A673 (cell line): ENCODE results near the gene TNIP1. TPM values are rescaled to one million over a fixed set of nuclear protein-coding genes. Genes with fewer than 3 reads are reported as not detected.

Experiments used
- BruUV-seq: library from RNA; stranded (reverse); fragments of 400-500 nt; replicated peaks from 2 replicates; lab custom pipeline; 2021; lab: Mats Ljungman, UMichigan
- CTCF ChIA-PET: fragments of 300-600 bp; sonication (Branson Sonifier 250); formaldehyde crosslinking; loops from one replicate; lab custom pipeline; 2022; ENCODE audit warnings: antibody characterized with exemption; lab: Charles Lee
- POLR2A ChIA-PET: fragments of 300-600 bp; sonication (Branson Sonifier 250); formaldehyde crosslinking; loops from one replicate; lab custom pipeline; 2022; ENCODE audit warnings: antibody characterized with exemption; ENCODE audit not compliant: low non-redundant PET; lab: Charles Lee
- DNase-seq: peaks from one replicate; pipeline ENCODE4 v3.0.0-alpha.2; 2015; ENCODE audit warnings: low spot score
- H3K27ac ChIP-seq: fragments of 200-600 bp; sonication (generic); 2 replicates; pipeline ENCODE4 v1.5.1; 2016; ENCODE audit warnings: mixed run types, low read depth, mild to moderate bottlenecking, mixed read lengths, antibody characterized with exemption, low read length; ENCODE audit not compliant: poor library complexity, severe bottlenecking
- H3K27me3 ChIP-seq: fragments of 200-600 bp; sonication (generic); replicated peaks from 2 replicates; pipeline ENCODE4 v1.6.1; 2017; ENCODE audit warnings: mixed run types, low read depth, mild to moderate bottlenecking, mixed read lengths, antibody characterized with exemption, low read length; ENCODE audit not compliant: insufficient read depth, poor library complexity
- H3K36me3 ChIP-seq: fragments of 200-600 bp; sonication (generic); 2 replicates; pipeline ENCODE4 v1.6.1; 2016; ENCODE audit warnings: mixed run types, mild to moderate bottlenecking, mixed read lengths, antibody characterized with exemption, low read length; ENCODE audit not compliant: insufficient read depth, poor library complexity, severe bottlenecking
- H3K4me1 ChIP-seq: fragments of 200-600 bp; sonication (generic); 2 replicates; pipeline ENCODE4 v1.6.1; 2017; ENCODE audit warnings: mixed run types, mild to moderate bottlenecking, mixed read lengths, antibody characterized with exemption, low read length; ENCODE audit not compliant: insufficient read depth, poor library complexity, severe bottlenecking
- H3K4me3 ChIP-seq: fragments of 200-600 bp; sonication (generic); 2 replicates; pipeline ENCODE4 v1.5.1; 2016; ENCODE audit warnings: low read depth, mixed run types, mild to moderate bottlenecking, mixed read lengths, low read length; ENCODE audit not compliant: poor library complexity, severe bottlenecking
- H3K9me3 ChIP-seq: fragments of 200-600 bp; sonication (generic); 2 replicates; pipeline ENCODE4 v1.6.1; 2016; ENCODE audit warnings: mixed run types, low read depth, mild to moderate bottlenecking, mixed read lengths, antibody characterized with exemption, low read length; ENCODE audit not compliant: poor library complexity, severe bottlenecking
- EZH2 ChIP-seq: fragments of 200-600 bp; sonication (generic); IDR thresholded peaks from 2 replicates; pipeline ENCODE4 v1.6.1; 2017; ENCODE audit warnings: borderline replicate concordance, low read depth, mild to moderate bottlenecking, mixed read lengths, antibody characterized with exemption, low read length; ENCODE audit not compliant: poor library complexity, severe bottlenecking
- intact Hi-C: fragments of 100-400 bp; cut with micrococcal nuclease; formaldehyde crosslinking; loops from one replicate; pipeline ENCODE4 v1.10.0; 2022; ENCODE audit not compliant: unreplicated experiment
- total RNA-seq: library from RNA; stranded (reverse); gene quantifications from 2 replicates; pipeline ENCODE4 v1.2.3, GENCODE V29; 2021
- TF ChIP-seq, protein P1 (sequence below): fragments of 300-800, 200-600 bp; sonication (generic); conservative IDR thresholded peaks from 2 replicates; pipeline ENCODE4 v1.5.1; 2017; ENCODE audit warnings: low read depth, mild to moderate bottlenecking, antibody characterized with exemption, low read length, moderate library complexity, mixed read lengths

The TNIP1 gene
- total RNA-seq, 1 experiment from 2014 or later = 33.3 TPM

DNA sequence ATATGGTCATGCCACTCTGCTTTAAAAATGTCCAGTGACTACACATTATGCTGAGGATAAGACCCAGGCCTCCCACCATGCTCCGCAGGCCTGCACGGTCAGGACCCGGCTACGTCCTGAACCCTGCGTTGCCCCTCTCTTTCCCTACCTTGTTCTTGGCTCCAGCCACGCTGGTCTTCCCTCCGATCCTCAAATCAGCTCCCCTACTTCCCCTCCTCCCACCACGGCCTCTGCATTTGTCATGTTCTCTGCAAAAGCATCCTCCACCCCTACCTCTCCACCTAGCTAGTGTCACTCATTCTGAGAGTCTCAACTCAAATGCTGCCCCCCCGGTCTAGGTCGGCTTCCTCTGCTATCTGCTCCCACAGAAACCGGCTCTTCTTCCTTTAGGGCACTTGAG, 49.3 kb downstream of the TNIP1 start:
- TF ChIP-seq, protein P1, sequence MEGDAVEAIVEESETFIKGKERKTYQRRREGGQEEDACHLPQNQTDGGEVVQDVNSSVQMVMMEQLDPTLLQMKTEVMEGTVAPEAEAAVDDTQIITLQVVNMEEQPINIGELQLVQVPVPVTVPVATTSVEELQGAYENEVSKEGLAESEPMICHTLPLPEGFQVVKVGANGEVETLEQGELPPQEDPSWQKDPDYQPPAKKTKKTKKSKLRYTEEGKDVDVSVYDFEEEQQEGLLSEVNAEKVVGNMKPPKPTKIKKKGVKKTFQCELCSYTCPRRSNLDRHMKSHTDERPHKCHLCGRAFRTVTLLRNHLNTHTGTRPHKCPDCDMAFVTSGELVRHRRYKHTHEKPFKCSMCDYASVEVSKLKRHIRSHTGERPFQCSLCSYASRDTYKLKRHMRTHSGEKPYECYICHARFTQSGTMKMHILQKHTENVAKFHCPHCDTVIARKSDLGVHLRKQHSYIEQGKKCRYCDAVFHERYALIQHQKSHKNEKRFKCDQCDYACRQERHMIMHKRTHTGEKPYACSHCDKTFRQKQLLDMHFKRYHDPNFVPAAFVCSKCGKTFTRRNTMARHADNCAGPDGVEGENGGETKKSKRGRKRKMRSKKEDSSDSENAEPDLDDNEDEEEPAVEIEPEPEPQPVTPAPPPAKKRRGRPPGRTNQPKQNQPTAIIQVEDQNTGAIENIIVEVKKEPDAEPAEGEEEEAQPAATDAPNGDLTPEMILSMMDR = no peak
- no peak for TF ChIP-seq EZH2
- no peak overlapping the region for H3K27ac ChIP-seq
- H3K4me3 ChIP-seq = no peak overlapping the region
- H3K4me1 ChIP-seq = no peaks in the 10 kb centered on the region
- H3K9me3 ChIP-seq = no peaks in the 10 kb centered on the region
- H3K27me3 ChIP-seq = no peaks in the 10 kb centered on the region
- POLR2A ChIA-PET = no interaction called here
- no TSS peak for BruUV-seq
- DNase-seq = no peak
- intact Hi-C loops = no loop called here
- peaks cover 3% of the 10 kb centered on the region for H3K36me3 ChIP-seq
- CTCF ChIA-PET = no interaction called here

DNA sequence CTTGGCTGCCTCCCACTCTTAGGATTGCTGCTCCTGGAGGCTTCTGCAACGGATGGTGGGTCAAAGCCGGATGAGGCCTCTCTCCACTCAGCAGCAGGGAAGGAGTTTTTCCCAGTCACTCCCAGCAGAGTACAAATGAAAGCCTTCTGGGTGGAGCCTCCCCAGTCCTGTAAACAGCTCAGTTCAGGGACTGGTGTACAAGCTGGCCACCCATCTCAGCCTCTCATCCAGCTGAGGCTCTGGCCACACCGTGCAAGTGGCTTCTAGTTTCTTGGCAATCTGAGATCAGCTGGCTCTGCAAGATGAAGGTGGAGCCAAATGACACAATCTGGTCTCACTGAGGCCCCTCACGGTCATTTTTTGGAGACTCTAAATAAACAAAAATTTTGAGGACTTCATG, 50.5 kb downstream of the TNIP1 start:
- no TSS peak for BruUV-seq
- no peaks in the 10 kb centered on the region for H3K4me1 ChIP-seq
- TF ChIP-seq EZH2 = no peak
- TF ChIP-seq, protein P1 = no peak
- no peaks in the 10 kb centered on the region for H3K36me3 ChIP-seq
- H3K27me3 ChIP-seq = no peaks in the 10 kb centered on the region
- CTCF ChIA-PET = interaction anchor here (0.6 kb wide), 1 partner anchor 1761 kb away, joined by 5 read pairs; no protein-coding TSS in a partner anchor
- POLR2A ChIA-PET = no interaction called here
- no peak overlapping the region for H3K27ac ChIP-seq
- intact Hi-C loops = no loop called here
- no peak for DNase-seq
- H3K9me3 ChIP-seq = no peaks in the 10 kb centered on the region
- H3K4me3 ChIP-seq = no peak overlapping the region

DNA sequence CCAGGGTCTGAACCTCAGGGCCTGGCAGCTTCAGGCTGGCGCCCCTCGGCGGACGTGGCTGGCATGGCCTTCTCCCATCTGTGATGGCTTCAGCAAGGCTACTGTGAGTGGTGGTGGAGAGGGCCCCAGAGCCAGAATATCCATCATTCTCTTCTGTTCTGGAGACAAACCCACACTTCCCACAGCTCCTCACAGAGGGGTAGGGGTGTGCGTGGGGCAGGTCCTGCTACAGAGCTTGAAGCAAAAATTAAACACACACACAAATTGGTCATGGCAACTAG, 50.8 kb downstream of the TNIP1 start:
- ChIA-PET CTCF (no interaction called here), POLR2A (no interaction called here)
- H3K36me3 ChIP-seq = no peaks in the 10 kb centered on the region
- DNase-seq = no peak
- H3K9me3 ChIP-seq = no peaks in the 10 kb centered on the region
- intact Hi-C loops = no loop called here
- H3K27me3 ChIP-seq = no peaks in the 10 kb centered on the region
- H3K4me3 ChIP-seq = no peak overlapping the region
- no peaks in the 10 kb centered on the region for H3K4me1 ChIP-seq
- TSS peak; percentile 90 for BruUV-seq
- TF ChIP-seq, protein P1 = no peak
- TF ChIP-seq EZH2 = no peak
- no peak overlapping the region for H3K27ac ChIP-seq
